ENCODE measurements around the gene CSTPP1.

The CSTPP1 gene

DNA sequence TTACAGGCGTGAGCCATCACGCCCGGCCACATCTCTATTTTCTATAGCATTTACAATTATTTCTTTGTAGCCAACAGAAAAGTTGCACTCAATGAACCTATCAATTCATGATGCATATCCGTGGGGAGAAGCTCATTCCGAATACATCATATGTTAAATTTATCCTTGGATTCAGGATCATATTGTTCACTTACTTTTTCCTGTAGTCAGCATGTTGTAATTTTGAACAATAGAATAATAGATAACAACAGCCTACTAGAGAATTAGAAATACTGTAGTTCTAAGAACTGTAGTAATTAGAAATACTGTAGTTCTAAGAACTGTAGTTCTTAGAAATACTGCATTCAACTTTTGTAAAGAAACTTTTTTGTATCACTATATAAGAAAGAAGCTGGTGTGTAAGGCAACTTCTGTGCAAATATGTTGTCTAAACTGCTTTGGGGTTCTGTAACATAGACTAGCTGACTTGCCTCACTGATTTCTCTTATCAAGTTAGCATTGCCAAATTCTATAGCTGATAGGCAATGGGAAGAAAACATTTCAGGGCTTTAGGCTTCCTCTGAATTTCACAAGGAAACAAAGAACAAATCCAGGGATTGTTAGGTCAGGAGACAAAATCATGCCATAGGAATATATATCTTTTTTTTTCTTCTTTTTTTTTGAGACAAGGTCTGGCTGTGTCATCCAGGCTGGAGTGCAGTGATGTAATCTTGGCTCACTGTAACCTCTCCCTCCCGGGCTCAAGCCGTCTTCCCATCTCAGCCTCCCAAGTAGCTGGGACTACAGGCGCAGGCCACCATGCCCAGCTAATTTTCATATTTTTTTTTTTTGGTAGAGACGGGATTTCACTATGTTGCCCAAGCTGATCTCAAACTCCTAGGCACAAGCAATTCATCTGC lies 91.9 kb downstream of the CSTPP1 start:
- FAIRE-seq (no peak), DNase-seq (ENCODE audit: insufficient read length, low spot score) (no peak)

DNA sequence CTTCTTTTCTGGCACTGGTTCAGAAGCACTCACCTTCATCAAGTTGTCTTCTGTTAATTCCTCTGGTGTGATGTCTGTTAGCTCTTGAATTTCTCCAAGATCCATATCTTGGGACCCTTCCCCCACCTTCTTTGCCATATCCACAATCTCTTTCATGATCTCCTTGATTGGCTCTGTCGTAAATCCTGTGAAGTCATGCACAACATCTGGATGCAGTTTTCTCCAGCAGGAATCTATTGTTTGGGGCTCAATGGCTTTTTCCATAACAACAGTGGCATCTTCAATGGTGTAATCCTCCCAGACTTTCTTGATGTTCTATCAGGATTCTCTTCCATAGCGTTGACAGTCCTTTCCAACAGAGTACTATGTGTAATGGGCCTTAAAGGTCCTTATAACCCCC lies 96.9 kb downstream of the CSTPP1 start:
- DNase-seq (ENCODE audit: insufficient read length, low spot score) (no peak), FAIRE-seq (no peak)

DNA sequence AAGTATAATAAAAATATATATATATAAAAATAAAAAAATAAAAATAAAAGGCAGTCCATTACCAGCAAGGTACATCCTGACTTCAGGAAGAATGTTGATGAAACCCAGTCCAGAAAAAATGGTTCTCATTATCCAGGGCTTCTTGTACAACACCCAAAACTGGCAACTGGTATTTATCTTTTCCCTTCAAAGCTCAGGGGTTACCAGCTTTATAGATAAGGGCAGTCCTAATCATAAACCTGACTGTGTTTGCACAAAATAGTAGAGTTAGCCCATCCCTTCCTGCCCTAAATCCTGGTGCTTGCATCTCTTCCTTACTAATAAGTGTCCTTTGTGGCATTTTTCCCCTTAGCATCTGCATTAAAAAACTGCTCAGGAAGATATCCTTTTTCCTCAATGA lies 97.5 kb downstream of the CSTPP1 start:
- no peak for DNase-seq (ENCODE audit: insufficient read length, low spot score)
- FAIRE-seq, result no peak

DNA sequence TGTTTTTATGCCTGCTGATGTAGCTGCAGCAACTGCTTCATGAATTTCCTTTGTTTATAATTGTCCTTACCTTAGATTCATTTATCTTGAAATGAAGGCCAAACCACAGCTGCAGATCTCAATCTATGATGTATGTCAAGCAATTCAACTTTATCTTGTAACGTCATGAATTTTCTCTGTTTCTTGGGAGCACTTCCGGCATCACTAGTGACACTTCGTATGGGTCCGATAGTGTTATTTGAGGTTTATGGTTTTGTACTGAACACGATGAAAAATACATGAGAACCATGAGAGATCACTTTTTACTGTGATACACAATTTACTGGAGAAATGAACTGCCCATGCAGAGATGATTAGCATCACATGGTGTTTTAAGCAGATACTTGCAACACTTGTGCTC lies 98.5 kb downstream of the CSTPP1 start:
- no peak for FAIRE-seq
- no peak for DNase-seq (ENCODE audit: insufficient read length, low spot score)

DNA sequence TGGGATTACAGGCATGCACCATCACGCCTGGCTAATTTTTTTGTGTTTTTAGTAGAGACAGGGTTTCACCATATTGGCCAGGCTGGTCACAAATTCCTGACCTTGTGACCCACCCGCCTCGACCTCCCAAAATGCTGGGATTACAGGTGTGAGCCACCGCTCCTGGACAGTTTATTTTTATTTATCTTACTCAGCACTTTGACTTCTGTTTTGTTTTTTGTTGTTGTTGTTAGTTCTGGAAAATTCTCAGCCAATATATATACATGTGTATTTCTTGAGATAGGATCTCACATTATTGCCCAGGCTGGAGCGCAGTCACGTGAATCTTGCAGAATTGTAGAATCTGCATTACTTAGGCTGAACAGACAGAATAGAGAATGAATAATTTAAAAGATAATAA lies 107.6 kb downstream of the CSTPP1 start:
- FAIRE-seq, result no peak
- DNase-seq (ENCODE audit: insufficient read length, low spot score), result no peak

DNA sequence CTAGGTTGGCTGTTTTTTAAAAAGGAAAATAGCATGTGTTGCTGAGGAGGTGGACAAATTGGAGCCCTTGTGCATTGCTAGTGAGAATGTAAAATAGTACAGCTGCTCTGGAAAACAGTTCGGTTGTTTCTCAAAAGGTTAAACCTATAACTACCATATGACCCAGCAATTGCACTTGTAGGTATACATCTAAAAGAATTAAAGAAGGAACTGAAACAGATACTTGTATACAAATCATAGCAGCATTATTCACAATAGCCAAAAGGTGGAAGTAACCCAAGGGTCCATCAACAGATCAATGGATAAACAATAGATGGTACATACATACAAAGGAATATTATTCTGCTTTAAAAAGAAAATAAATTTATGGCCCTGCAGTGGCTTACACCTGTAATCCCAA lies 111.4 kb downstream of the CSTPP1 start:
- FAIRE-seq (no peak), DNase-seq (ENCODE audit: insufficient read length, low spot score) (no peak)

DNA sequence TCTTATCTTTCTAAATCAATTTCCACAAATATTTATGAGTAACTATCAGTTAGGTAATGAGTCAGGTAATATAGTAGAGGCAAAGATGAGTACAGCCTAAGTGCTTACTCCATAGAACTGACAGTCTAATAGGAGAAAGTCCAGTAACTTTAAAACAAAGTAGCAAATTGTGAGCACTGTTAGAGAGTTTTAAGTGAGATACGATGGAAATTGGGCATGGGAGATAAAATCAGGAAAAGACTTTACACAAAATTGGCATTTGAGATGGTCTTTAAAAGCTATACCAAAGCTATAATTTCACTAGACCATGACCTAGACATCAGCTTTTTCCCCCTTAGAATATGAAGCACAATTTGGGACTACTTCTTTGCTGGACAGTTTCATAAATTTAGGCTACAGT lies 113.7 kb downstream of the CSTPP1 start:
- FAIRE-seq, result no peak

DNA sequence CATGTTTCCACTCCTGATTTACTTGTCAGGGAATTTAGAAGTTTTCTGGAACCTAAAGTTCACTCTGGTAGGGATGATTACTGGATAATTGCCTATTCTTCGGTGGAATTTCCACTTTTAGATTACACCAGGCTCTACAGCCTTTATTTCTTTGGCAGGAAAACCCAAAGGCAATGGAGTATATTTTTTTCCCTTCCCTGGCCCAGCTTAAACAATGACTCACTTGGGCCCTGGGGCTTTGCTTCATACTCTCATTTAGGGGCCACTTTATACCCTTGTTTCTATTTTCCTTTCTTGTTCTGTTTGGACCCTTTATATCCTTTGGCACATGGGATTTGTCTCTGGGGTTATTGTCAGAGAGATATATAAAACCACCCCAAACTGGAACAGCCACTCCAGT lies 114.7 kb downstream of the CSTPP1 start:
- FAIRE-seq (no peak), DNase-seq (ENCODE audit: insufficient read length, low spot score) (no peak)

More for the DNA sequence above, 113.7 kb downstream of the CSTPP1 start:
- no peak for DNase-seq (ENCODE audit: insufficient read length, low spot score)

DNA sequence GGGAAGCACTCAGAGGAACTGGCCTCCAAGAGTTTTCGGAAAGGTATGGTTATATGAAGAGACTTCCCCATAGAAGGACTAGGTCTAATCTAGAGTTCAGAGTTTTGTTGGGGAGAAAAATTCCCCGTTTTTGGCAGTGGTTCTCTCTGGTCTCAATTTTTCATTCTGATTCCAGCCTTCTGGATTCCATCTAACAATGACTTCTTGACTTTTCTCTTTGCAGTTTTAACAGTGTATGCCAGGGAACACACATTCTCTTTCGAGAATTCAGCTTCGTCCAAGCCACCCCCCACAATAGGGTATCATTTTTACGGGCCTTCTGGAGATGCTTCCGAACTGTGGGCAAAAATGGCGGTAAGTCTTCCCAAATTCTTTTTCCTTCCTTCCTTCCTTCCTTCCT lies 115.6 kb downstream of the CSTPP1 start:
- DNase-seq (ENCODE audit: insufficient read length, low spot score), result no peak
- FAIRE-seq, result no peak

DNA sequence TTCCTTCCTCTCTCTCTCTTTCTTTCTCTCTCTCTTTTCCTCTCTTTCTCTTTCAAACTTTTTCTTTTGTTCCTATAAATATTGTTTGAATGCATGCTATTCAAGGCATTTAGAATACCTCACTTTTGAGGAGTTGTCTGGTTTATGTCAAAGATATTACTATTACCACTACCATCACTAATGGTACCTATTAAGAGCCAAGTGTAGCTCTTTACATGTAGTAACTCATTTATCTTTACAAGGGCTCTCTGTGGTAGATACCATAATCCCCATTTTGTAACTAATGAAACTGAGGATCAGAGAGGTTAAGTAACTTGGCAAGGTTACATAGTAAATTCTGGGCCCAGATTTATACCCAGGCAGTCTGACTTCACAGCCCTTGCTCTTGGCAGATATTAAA lies 116.0 kb downstream of the CSTPP1 start:
- DNase-seq (ENCODE audit: insufficient read length, low spot score), result no peak
- no peak for FAIRE-seq

DNA sequence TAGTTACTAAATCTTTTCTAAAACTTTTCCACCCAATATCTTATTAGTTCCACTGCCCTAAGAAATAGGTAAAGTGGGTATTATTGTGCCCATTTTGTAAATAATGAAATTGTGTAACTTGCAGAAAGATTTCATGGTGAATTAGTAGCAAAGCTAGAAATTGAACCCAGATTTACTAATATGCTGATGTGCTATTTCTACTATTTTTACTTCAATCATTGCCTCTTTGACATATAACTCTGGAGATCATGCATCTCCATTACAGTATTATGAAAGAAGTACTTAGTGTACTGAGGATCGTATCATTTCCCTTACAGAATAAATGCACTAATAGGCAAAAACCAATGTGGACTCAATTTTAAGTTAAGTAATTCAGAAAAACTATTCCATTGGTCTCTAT lies 119.0 kb downstream of the CSTPP1 start:
- FAIRE-seq, result no peak
- no peak for DNase-seq (ENCODE audit: insufficient read length, low spot score)

DNA sequence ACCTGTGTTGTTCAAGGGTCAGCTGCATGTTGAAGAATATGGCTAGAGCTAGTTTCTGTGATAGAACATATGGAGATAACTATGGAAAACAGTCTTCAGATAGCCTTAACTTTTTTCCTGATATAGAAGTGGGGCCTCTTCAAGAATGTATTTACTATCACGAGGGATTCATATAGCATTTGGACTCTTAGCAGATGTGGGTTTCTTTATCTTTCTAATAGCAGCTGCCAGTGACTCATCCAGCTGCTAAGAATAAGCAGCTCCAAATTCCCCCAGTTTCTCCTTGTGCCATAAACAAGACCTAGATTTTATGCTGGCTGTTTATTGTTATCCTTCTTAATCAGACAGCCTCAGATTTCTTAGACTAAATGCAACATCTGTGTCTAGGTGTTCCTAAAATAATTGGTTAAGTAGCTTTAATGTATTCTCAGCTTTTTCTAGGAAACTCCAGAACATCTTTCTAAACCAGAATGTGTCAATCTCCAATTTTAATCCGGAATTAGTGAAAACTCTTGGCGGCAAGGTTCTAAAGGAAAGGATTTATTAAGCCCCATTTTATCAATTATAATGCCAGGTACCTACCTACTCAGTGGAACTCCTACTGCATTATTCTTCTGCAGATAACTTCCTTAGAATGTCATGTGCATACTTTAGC lies 119.8 kb downstream of the CSTPP1 start:
- no peak for FAIRE-seq
- no peak for DNase-seq (ENCODE audit: insufficient read length, low spot score)

DNA sequence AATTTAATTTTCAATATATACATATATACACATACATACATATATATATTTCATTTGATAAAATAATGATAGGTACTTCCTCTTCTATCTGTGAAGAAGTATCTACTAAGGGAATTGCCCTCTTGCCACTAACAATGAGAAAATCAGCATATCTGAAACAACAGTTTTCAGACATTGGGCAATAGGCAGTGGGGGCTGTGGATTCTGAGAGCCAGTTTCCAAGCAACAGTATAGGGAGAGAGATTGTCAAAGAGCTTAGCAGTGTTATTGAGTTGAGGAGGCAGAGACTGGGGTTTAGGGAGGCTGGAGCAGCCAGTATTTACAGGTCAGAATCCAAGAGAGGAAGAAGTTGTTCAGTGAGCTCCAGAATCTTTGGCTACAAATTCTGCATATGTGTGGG lies 120.8 kb downstream of the CSTPP1 start:
- FAIRE-seq, result no peak
- no peak for DNase-seq (ENCODE audit: insufficient read length, low spot score)

DNA sequence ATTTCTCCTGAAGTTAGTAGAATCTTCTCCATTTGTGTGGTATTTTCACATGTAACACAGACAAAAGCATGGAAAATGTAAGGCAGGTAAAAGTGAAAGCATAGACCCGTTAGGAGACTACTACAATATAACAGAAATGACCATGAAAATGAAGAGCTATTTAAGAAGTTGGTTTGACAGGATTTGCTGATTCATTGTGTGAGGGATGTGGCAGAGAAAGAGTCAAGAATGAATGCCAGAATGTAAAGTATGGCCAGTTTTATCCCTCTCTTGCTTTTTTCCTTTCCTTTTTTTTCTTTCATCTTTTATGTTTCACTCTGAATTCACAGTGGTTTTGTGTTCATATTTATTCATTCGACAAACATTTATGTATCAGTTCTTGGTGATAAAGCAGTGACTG lies 124.2 kb downstream of the CSTPP1 start:
- FAIRE-seq (peak; percentile 14), DNase-seq (ENCODE audit: insufficient read length, low spot score) (no peak)

DNA sequence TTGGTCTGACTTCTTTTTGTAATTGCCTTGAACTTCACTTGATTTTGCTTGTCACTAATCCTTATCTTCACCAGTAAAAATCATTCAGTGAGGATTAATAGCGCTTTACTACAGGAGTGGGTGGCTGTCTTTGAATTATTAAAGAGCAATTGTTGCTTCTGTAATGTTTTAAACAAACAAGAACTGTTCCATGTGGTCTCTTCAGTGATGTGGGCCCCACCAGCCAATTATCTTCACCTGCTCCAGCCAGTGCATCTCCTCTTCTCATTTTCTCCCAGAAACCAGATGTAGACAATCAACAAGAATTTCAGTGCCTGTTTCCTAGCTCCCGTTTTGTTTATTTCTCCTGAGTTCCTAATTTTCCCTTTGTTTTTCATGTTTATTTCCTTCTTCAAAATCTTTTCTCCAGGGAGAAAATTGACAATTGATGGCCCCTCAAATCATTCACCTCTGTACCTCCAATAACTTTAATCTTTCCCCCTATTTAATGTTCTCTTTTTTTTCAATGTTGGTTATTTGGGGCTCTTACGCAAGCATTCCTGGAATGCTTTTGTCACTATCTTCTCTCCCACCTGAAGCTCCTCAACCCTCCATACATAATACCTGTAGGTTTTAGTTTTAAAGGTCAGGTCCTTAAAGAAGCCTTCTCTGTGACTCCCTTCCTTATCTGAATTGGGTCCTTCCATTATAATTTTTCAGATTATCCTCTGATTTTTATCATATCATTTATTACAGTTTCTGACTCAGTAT lies 125.0 kb downstream of the CSTPP1 start:
- no peak for DNase-seq (ENCODE audit: insufficient read length, low spot score)
- FAIRE-seq, result no peak

DNA sequence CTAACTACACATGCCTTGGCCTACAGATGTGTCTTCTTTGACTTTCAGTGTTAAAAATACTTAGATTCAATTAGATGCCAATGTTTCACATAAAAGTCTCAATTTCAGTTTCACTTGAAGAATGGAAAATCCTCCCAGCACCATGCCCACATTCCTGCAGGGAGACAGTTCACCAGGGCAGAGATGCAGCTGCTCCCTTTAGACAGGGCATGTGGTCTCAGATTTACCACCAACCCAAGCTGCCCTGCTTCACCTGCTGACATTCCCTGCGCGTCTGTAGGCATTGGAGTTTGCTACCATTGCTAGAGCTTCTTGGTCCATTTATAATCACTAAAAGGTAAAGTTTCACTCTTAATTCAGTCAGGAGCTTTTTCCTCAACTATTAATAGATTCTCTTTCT lies 126.2 kb downstream of the CSTPP1 start:
- FAIRE-seq, result no peak
- no peak for DNase-seq (ENCODE audit: insufficient read length, low spot score)

DNA sequence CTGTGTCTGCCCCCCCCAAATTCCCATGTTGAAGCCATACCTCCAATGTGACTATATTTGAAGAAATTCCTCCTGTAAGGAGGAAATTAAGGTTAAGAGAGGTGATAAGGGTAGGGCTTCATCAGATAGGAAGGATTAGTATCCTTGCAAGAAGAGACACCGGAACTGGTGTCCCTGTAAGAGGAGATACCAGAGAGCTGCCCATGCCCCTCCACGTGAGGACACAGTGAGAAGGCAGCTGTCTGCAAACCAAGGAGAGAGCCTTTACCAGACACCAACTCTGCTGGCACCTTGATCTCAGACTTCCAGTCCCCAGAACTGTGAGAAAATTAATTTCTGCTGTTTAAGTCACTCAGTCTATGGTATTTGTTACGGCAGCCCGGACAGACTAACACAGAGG lies 130.8 kb downstream of the CSTPP1 start:
- no peak for DNase-seq (ENCODE audit: insufficient read length, low spot score)
- FAIRE-seq, result no peak

DNA sequence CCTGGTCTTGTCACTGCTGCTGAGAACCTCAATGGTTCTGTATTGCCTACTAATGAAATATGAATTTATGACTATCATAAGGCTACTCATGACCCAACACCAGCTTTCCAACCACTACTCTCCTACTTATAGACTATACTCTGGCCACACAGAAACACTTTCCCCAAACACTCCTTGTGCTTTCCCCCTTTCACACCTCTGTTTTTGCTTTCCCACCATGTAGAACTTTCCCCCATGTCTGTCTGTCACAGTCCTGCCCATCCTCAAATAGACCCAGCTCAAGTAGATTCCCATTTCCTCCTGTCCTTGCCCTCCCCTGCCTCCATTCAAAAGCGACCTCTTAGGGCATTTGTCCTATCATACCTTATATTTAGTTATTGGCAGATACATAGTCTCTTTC lies 134.2 kb downstream of the CSTPP1 start:
- FAIRE-seq, result no peak
- DNase-seq (ENCODE audit: insufficient read length, low spot score), result no peak

DNA sequence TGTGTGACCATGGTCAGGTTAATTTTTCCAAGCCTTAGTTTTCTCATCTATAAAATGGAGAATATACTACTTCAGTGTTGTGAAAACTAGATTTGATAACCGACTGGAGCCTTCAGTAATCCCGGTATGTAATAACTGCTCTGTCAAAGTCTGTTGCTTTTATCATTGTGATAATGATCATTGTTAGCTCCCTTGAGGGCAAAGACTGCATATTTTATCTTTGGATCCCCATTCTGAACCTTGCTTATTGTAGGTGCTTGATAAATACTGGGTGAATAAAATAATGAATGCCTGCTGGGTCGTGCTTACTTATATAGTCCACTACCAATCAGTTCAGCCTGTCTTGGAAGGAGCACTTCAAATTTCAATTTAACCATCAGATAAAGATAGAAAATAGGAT lies 134.8 kb downstream of the CSTPP1 start:
- no peak for DNase-seq (ENCODE audit: insufficient read length, low spot score)
- FAIRE-seq, result no peak

DNA sequence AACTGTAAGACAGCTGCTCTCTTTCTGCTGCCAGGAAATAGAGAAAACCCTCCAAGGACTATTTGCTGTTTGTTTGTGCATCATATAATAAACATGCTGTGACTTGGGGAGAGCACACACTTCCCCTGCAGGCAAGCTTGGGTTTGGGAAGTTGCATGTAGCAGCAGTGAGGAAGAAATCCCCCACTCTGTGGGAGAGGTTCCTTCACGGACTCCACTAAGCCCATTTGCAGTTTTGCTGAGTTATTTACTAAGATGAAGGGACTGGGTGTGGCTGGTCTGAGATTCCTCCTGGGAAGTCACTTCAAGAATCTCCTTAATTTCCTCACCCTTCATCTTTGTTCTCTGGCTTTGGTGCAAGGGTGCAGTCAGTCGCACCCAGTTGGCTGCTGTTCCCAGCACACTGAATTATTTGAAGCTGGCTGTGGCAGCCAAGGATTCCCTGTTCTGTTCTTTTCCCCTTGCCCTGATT lies 135.3 kb downstream of the CSTPP1 start:
- FAIRE-seq (no peak), DNase-seq (ENCODE audit: insufficient read length, low spot score) (no peak)

DNA sequence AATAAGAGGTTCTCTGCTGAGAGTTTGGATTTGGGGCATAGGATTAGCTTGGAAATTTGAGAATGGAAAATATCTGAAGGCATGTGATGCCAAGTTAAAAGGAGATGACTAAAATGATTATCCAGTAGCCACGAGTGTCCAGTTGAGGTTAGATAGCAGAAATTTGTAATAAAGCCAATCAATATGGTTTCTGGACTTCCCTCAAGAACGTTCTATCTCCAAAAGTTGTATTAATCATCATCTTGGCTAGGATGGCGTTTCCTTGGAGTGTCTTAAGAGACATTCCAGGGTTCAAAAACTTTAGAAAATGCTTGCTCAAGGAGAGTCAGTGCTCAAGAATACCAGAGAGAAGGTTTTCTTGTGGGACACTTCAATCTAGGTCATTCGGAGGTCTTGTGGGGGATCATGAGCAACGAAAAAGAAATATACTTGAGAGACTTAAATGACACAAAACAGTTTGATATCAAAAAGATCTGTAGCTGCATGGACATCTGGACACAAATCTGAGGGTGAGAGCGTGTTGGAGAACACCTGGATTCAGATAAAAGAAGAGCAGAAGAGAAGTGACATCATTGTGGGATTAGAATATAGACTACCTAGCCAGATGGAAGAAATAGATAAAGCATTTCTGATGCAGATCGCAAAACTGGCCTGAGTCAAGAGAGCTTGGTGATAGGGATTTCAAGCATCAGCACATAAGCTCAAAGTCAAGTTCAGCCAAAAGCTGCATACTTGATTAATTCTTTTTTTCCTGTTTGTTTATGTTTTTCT lies 142.4 kb downstream of the CSTPP1 start:
- FAIRE-seq (no peak), DNase-seq (ENCODE audit: insufficient read length, low spot score) (no peak)
